ENCODE results near the gene CAPZA1. TPM values are rescaled to one million over a fixed set of nuclear protein-coding genes. Genes with fewer than 3 reads are reported as not detected.

The CAPZA1 gene
- total RNA-seq, 1 donor from 2014 or later, result 149 TPM

- Mint-ChIP-seq H3K36me3 (ENCODE audit: unreplicated experiment) (no peaks in the 10 kb centered on the region), H3K9me3 (ENCODE audit: unreplicated experiment) (peaks cover 2% of the 10 kb centered on the region), H3K4me3 (ENCODE audit: unreplicated experiment) (no peak overlapping the region), H3K27me3 (ENCODE audit: unreplicated experiment) (peaks cover 5% of the 10 kb centered on the region), H3K4me1 (ENCODE audit: low read depth, unreplicated experiment) (peaks cover 4% of the 10 kb centered on the region), H3K27ac (ENCODE audit: unreplicated experiment) (no peak overlapping the region)
- no peak for TF ChIP-seq CTCF (IDR thresholded peaks at IDR 0.05; ENCODE audit: partially characterized antibody, unreplicated experiment)
- no peak for DNase-seq
These were observed 69.2 kb downstream of the CAPZA1 start for GRCh38 chr1:112688781-112689193.

GRCh38 chr1:112689196-112689841 lies 69.7 kb downstream of the CAPZA1 start:
- Mint-ChIP-seq H3K4me1 (ENCODE audit: low read depth, unreplicated experiment) (peaks cover 4% of the 10 kb centered on the region), H3K27ac (ENCODE audit: unreplicated experiment) (no peak overlapping the region), H3K9me3 (ENCODE audit: unreplicated experiment) (peaks cover 2% of the 10 kb centered on the region), H3K27me3 (ENCODE audit: unreplicated experiment) (peaks cover 5% of the 10 kb centered on the region), H3K36me3 (ENCODE audit: unreplicated experiment) (no peaks in the 10 kb centered on the region), H3K4me3 (ENCODE audit: unreplicated experiment) (no peak overlapping the region)
- no peak for DNase-seq
- TF ChIP-seq CTCF (IDR thresholded peaks at IDR 0.05; ENCODE audit: partially characterized antibody, unreplicated experiment), result no peak

GRCh38 chr1:112689842-112690237 lies 70.2 kb downstream of the CAPZA1 start:
- Mint-ChIP-seq H3K36me3 (ENCODE audit: unreplicated experiment) (no peaks in the 10 kb centered on the region), H3K4me3 (ENCODE audit: unreplicated experiment) (no peak overlapping the region), H3K27me3 (ENCODE audit: unreplicated experiment) (peaks cover 5% of the 10 kb centered on the region), H3K4me1 (ENCODE audit: low read depth, unreplicated experiment) (peaks cover 4% of the 10 kb centered on the region), H3K9me3 (ENCODE audit: unreplicated experiment) (peaks cover 2% of the 10 kb centered on the region), H3K27ac (ENCODE audit: unreplicated experiment) (no peak overlapping the region)
- no peak for DNase-seq
- TF ChIP-seq CTCF (IDR thresholded peaks at IDR 0.05; ENCODE audit: partially characterized antibody, unreplicated experiment), result no peak

GRCh38 chr1:112692681-112693080 lies 73.0 kb downstream of the CAPZA1 start:
- Mint-ChIP-seq H3K9me3 (ENCODE audit: unreplicated experiment) (peaks cover 2% of the 10 kb centered on the region), H3K27me3 (ENCODE audit: unreplicated experiment) (peaks cover 5% of the 10 kb centered on the region), H3K4me3 (ENCODE audit: unreplicated experiment) (no peak overlapping the region), H3K27ac (ENCODE audit: unreplicated experiment) (no peak overlapping the region), H3K36me3 (ENCODE audit: unreplicated experiment) (no peaks in the 10 kb centered on the region), H3K4me1 (ENCODE audit: low read depth, unreplicated experiment) (peaks cover 4% of the 10 kb centered on the region)
- DNase-seq, result no peak
- no peak for TF ChIP-seq CTCF (IDR thresholded peaks at IDR 0.05; ENCODE audit: partially characterized antibody, unreplicated experiment)

GRCh38 chr1:112693821-112694220 lies 74.2 kb downstream of the CAPZA1 start:
- Mint-ChIP-seq H3K27me3 (ENCODE audit: unreplicated experiment) (peaks cover 3% of the 10 kb centered on the region), H3K27ac (ENCODE audit: unreplicated experiment) (no peak overlapping the region), H3K4me3 (ENCODE audit: unreplicated experiment) (no peak overlapping the region), H3K36me3 (ENCODE audit: unreplicated experiment) (no peaks in the 10 kb centered on the region), H3K9me3 (ENCODE audit: unreplicated experiment) (peaks cover 2% of the 10 kb centered on the region), H3K4me1 (ENCODE audit: low read depth, unreplicated experiment) (peaks cover 5% of the 10 kb centered on the region)
- no peak for DNase-seq
- no peak for TF ChIP-seq CTCF (IDR thresholded peaks at IDR 0.05; ENCODE audit: partially characterized antibody, unreplicated experiment)
